ENCODE results near the gene SSUH2.

Gene SSUH2

GRCh38 chr3:8651418-8652323 is 7.1 kb upstream of the SSUH2 start:
- H3K27ac Mint-ChIP-seq, result no peak overlapping the region
- no peak for DNase-seq (ENCODE audit: low spot score in 2 of 2)
- no peak overlapping the region for H3K4me3 Mint-ChIP-seq
- H3K36me3 Mint-ChIP-seq, result no peaks in the 10 kb centered on the region
- no peaks in the 10 kb centered on the region for H3K4me1 Mint-ChIP-seq
- H3K9me3 Mint-ChIP-seq, result peaks cover 3% of the 10 kb centered on the region
- peak; percentile 29 for ATAC-seq

- Mint-ChIP-seq H3K36me3 (no peaks in the 10 kb centered on the region), H3K4me1 (no peaks in the 10 kb centered on the region), H3K4me3 (no peak overlapping the region), H3K9me3 (peaks cover 3% of the 10 kb centered on the region), H3K27ac (no peak overlapping the region)
- ATAC-seq, result no peak
- DNase-seq (ENCODE audit: low spot score in 2 of 2), result no peak
These were observed 6.2 kb upstream of the SSUH2 start for GRCh38 chr3:8650583-8651416.

- H3K36me3 Mint-ChIP-seq, result no peaks in the 10 kb centered on the region
- H3K4me3 Mint-ChIP-seq, result no peak overlapping the region
- ATAC-seq, result no peak
- DNase-seq (ENCODE audit: low spot score in 2 of 2), result no peak
- no peaks in the 10 kb centered on the region for H3K4me1 Mint-ChIP-seq
- no peak overlapping the region for H3K27ac Mint-ChIP-seq
- peaks cover 3% of the 10 kb centered on the region for H3K9me3 Mint-ChIP-seq
These were observed 5.2 kb upstream of the SSUH2 start for GRCh38 chr3:8649757-8650156.

- Mint-ChIP-seq H3K27ac (no peak overlapping the region), H3K4me3 (no peak overlapping the region), H3K36me3 (no peaks in the 10 kb centered on the region), H3K4me1 (no peaks in the 10 kb centered on the region), H3K9me3 (peaks cover 1% of the 10 kb centered on the region)
- ATAC-seq (no peak), DNase-seq (ENCODE audit: low spot score in 2 of 2) (no peak)
These were observed 4.5 kb upstream of the SSUH2 start for GRCh38 chr3:8648909-8649741.

GRCh38 chr3:8647137-8647985 is 2.8 kb upstream of the SSUH2 start:
- Mint-ChIP-seq H3K36me3 (no peaks in the 10 kb centered on the region), H3K27ac (no peak overlapping the region), H3K9me3 (no peaks in the 10 kb centered on the region), H3K4me1 (no peaks in the 10 kb centered on the region), H3K4me3 (no peak overlapping the region)
- no peak for DNase-seq (ENCODE audit: low spot score in 2 of 2)
- no peak for ATAC-seq

GRCh38 chr3:8646313-8646938 is 1.8 kb upstream of the SSUH2 start:
- no peak for DNase-seq (ENCODE audit: low spot score in 2 of 2)
- Mint-ChIP-seq H3K36me3 (no peaks in the 10 kb centered on the region), H3K4me1 (no peaks in the 10 kb centered on the region), H3K9me3 (no peaks in the 10 kb centered on the region), H3K27ac (no peak overlapping the region), H3K4me3 (no peak overlapping the region)
- no peak for ATAC-seq

- H3K36me3 Mint-ChIP-seq, result no peaks in the 10 kb centered on the region
- H3K4me1 Mint-ChIP-seq, result no peaks in the 10 kb centered on the region
- H3K4me3 Mint-ChIP-seq, result no peak overlapping the region
- DNase-seq (ENCODE audit: low spot score in 2 of 2) (no peak), ATAC-seq (no peak)
- no peak overlapping the region for H3K27ac Mint-ChIP-seq
- H3K9me3 Mint-ChIP-seq, result no peaks in the 10 kb centered on the region
These were observed 1.1 kb upstream of the SSUH2 start for GRCh38 chr3:8645712-8646111.

- Mint-ChIP-seq H3K4me3 (no peak overlapping the region), H3K4me1 (no peaks in the 10 kb centered on the region)
These were observed 769 bp downstream of the SSUH2 start for GRCh38 chr3:8643693-8644365.

GRCh38 chr3:8642001-8642400 is 2.6 kb downstream of the SSUH2 start:
- Mint-ChIP-seq H3K36me3 (no peaks in the 10 kb centered on the region), H3K9me3 (no peaks in the 10 kb centered on the region), H3K4me3 (no peak overlapping the region), H3K4me1 (no peaks in the 10 kb centered on the region), H3K27ac (no peak overlapping the region)
- ATAC-seq (no peak), DNase-seq (ENCODE audit: low spot score in 2 of 2) (no peak)

More at GRCh38 chr3:8643693-8644365, 769 bp downstream of the SSUH2 start:
- DNase-seq (ENCODE audit: low spot score in 2 of 2) (no peak), ATAC-seq (no peak)
- no peak overlapping the region for H3K27ac Mint-ChIP-seq
- H3K36me3 Mint-ChIP-seq, result no peaks in the 10 kb centered on the region
- no peaks in the 10 kb centered on the region for H3K9me3 Mint-ChIP-seq

- no peak overlapping the region for H3K4me3 Mint-ChIP-seq
- H3K36me3 Mint-ChIP-seq, result no peaks in the 10 kb centered on the region
- H3K9me3 Mint-ChIP-seq, result peaks cover 2% of the 10 kb centered on the region
- DNase-seq (ENCODE audit: low spot score in 2 of 2), result no peak
- no peaks in the 10 kb centered on the region for H3K4me1 Mint-ChIP-seq
- no peak overlapping the region for H3K27ac Mint-ChIP-seq
- ATAC-seq, result no peak
These were observed 3.1 kb downstream of the SSUH2 start for GRCh38 chr3:8641472-8641871.

GRCh38 chr3:8640223-8640622 is 4.4 kb downstream of the SSUH2 start:
- H3K9me3 Mint-ChIP-seq, result peaks cover 2% of the 10 kb centered on the region
- no peaks in the 10 kb centered on the region for H3K36me3 Mint-ChIP-seq
- DNase-seq (ENCODE audit: low spot score in 2 of 2) (no peak), ATAC-seq (no peak)
- H3K4me1 Mint-ChIP-seq, result no peaks in the 10 kb centered on the region
- no peak overlapping the region for H3K27ac Mint-ChIP-seq
- H3K4me3 Mint-ChIP-seq, result no peak overlapping the region

- ATAC-seq (no peak), DNase-seq (ENCODE audit: low spot score in 2 of 2) (no peak)
- Mint-ChIP-seq H3K27ac (no peak overlapping the region), H3K36me3 (no peaks in the 10 kb centered on the region), H3K4me1 (no peaks in the 10 kb centered on the region), H3K4me3 (no peak overlapping the region), H3K9me3 (peaks cover 2% of the 10 kb centered on the region)
These were observed 5.0 kb downstream of the SSUH2 start for GRCh38 chr3:8639659-8640000.

- H3K4me3 Mint-ChIP-seq, result no peak overlapping the region
- H3K4me1 Mint-ChIP-seq, result no peaks in the 10 kb centered on the region
- H3K36me3 Mint-ChIP-seq, result no peaks in the 10 kb centered on the region
- no peak for ATAC-seq
- no peak overlapping the region for H3K27ac Mint-ChIP-seq
- H3K9me3 Mint-ChIP-seq, result peaks cover 2% of the 10 kb centered on the region
- no peak for DNase-seq (ENCODE audit: low spot score in 2 of 2)
These were observed 5.5 kb downstream of the SSUH2 start for GRCh38 chr3:8638994-8639658.
